Stimulated activated CD4-positive, alpha-beta T cell treated with anti-CD3 and anti-CD28 coated beads, Interleukin-12 subunit alpha, Interleukin-12 subunit beta, amount 100 ng/mL, for 4 hours (primary cell): ENCODE measurements around the gene ZNF479.
"Not testable (repeated sequence)": the region's sequence is repeated elsewhere in the genome, so short reads cannot be mapped to it uniquely, and the experiment has no call there.

Experiments
- DNase-seq: peaks from one replicate; pipeline ENCODE4 v3.0.0-alpha.2; 2020

The ZNF479 gene

GRCh38 chr7:57132336-57132735, at the start of gene ZNF479:
TSS of gene ZNF479 (minus strand) at chr7:57132436. CDS start at chr7:57132324, 112 bp downstream.
- DNase-seq = not testable (repeated sequence)

GRCh38 chr7:57182031-57182430, 49.8 kb upstream of the ZNF479 start:
- DNase-seq = no peak

- no peak for DNase-seq
Measured at GRCh38 chr7:57181281-57181680, 49.0 kb upstream of the ZNF479 start.

- DNase-seq = no peak
Measured at GRCh38 chr7:57179776-57180415, 47.7 kb upstream of the ZNF479 start.

GRCh38 chr7:57178768-57179139, 46.5 kb upstream of the ZNF479 start:
- no peak for DNase-seq

GRCh38 chr7:57177856-57178767, 45.9 kb upstream of the ZNF479 start:
- DNase-seq = no peak

- no peak for DNase-seq
Measured at GRCh38 chr7:57176928-57177635, 44.8 kb upstream of the ZNF479 start.

- no peak for DNase-seq
Measured at GRCh38 chr7:57165285-57165899, 33.2 kb upstream of the ZNF479 start.

- DNase-seq = not testable (repeated sequence)
Measured at GRCh38 chr7:57120123-57120784, 12.0 kb downstream of the ZNF479 start.
